NB4 (cell line): ENCODE results near the gene ARHGAP12.
"Not testable (repeated sequence)": the region's sequence is repeated elsewhere in the genome, so short reads cannot be mapped to it uniquely, and the experiment has no call there.

Experiments
- DNase-seq: peaks from one replicate; pipeline ENCODE4 v3.0.0; 2010; ENCODE audit warnings: low read depth
- H3K4me3 ChIP-seq: one replicate; pipeline ENCODE4 v1.5.1; 2011; ENCODE audit warnings: mild to moderate bottlenecking, low read depth, low read length, moderate library complexity
- CTCF ChIP-seq: IDR thresholded peaks from one replicate; pipeline ENCODE4 v1.5.1; 2012; ENCODE audit warnings: low read depth, low read length
- MAX ChIP-seq: IDR thresholded peaks from 2 replicates; pipeline ENCODE4 v1.6.1; 2011; ENCODE audit warnings: low read depth, low read length
- MYC ChIP-seq: IDR thresholded peaks from 2 replicates; pipeline ENCODE4 v1.6.1; 2011; ENCODE audit warnings: low read depth, low read length
- POLR2A ChIP-seq: IDR thresholded peaks from 2 replicates; pipeline ENCODE4 v1.6.1; 2011; ENCODE audit warnings: mild to moderate bottlenecking; ENCODE audit not compliant: insufficient read length; ENCODE audit errors: extremely low read depth

Gene ARHGAP12

GRCh38 chr10:31905586-31905985 lies 23.0 kb downstream of the ARHGAP12 start:
- DNase-seq: no peak

GRCh38 chr10:31902625-31903024 lies 26.0 kb downstream of the ARHGAP12 start:
- DNase-seq: no peak
- TF ChIP-seq CTCF: no peak
- H3K4me3 ChIP-seq: no peak overlapping the region

More at GRCh38 chr10:31905586-31905985, 23.0 kb downstream of the ARHGAP12 start:
- no peak overlapping the region for H3K4me3 ChIP-seq
- no peak for TF ChIP-seq POLR2A
- no peak for TF ChIP-seq CTCF
- TF ChIP-seq MYC: no peak
- no peak for TF ChIP-seq MAX

GRCh38 chr10:31897506-31897905 lies 31.1 kb downstream of the ARHGAP12 start:
- no peak for DNase-seq
- TF ChIP-seq MAX (no peak), CTCF (no peak), MYC (no peak), POLR2A (no peak)
- no peak overlapping the region for H3K4me3 ChIP-seq

GRCh38 chr10:31896968-31897384 lies 31.7 kb downstream of the ARHGAP12 start:
- TF ChIP-seq POLR2A: no peak
- no peak overlapping the region for H3K4me3 ChIP-seq
- DNase-seq: no peak

- not testable (repeated sequence) for H3K4me3 ChIP-seq, DNase-seq
These were observed 32.9 kb downstream of the ARHGAP12 start for GRCh38 chr10:31895722-31896121.

GRCh38 chr10:31888442-31888841 lies 40.2 kb downstream of the ARHGAP12 start:
- no peak overlapping the region for H3K4me3 ChIP-seq
- TF ChIP-seq MAX: no peak
- no peak for TF ChIP-seq CTCF
- no peak for TF ChIP-seq POLR2A
- TF ChIP-seq MYC: no peak
- no peak for DNase-seq

GRCh38 chr10:31887850-31888249 lies 40.8 kb downstream of the ARHGAP12 start:
- H3K4me3 ChIP-seq: no peak overlapping the region
- TF ChIP-seq POLR2A (no peak), CTCF (no peak), MAX (no peak), MYC (no peak)
- DNase-seq: no peak
